AG04450 (cell line): Measurements from ENCODE around the gene CLEC4F. TPM values are rescaled to one million over a fixed set of nuclear protein-coding genes. Genes with fewer than 3 reads are reported as not detected.

Source experiments
- CTCF ChIA-PET: fragments of 300-600, 350-600 bp; formaldehyde crosslinking; extraction: SDS; loops from one replicate; lab custom pipeline; 2022; ENCODE audit warnings: antibody characterized with exemption, inconsistent platforms; lab: Charles Lee
- POLR2A ChIA-PET: fragments of 350-600 bp; formaldehyde crosslinking; extraction: SDS; loops from one replicate; lab custom pipeline; 2021; ENCODE audit warnings: antibody characterized with exemption, inconsistent platforms; lab: Yijun Ruan, JAX
- DNase-seq: peaks from one replicate; pipeline ENCODE4 v3.0.0-alpha.2; 2011; ENCODE audit warnings: low read depth, low spot score
- H3K27ac ChIP-seq: one replicate; pipeline ENCODE4 v1.5.1; 2012; ENCODE audit warnings: low read depth, low read length, control low read depth
- H3K27me3 ChIP-seq: one replicate; pipeline ENCODE4 v1.6.0; 2012; ENCODE audit warnings: low read length; ENCODE audit not compliant: control insufficient read depth, insufficient read depth
- H3K4me3 ChIP-seq: 2 replicates; pipeline ENCODE4 v1.5.1; 2011; ENCODE audit warnings: mild to moderate bottlenecking, low read depth, low read length, control low read depth
- H3K9me3 ChIP-seq: 2 replicates; pipeline ENCODE4 v1.5.1; 2012; ENCODE audit warnings: low read length; ENCODE audit not compliant: control insufficient read depth, insufficient read depth
- CTCF ChIP-seq: IDR thresholded peaks from 2 replicates; pipeline ENCODE4 v1.5.1; 2011; ENCODE audit warnings: low read depth, low read length, control low read depth, inconsistent platforms
- polyA plus RNA-seq: library from polyadenylated mRNA; depleted of rRNA; stranded (reverse); fragments of >200 nt; gene quantifications from 2 replicates; pipeline ENCODE4 v1.2.3, GENCODE V29; 2011

CLEC4F gene
- polyA plus RNA-seq, 1 experiment: not detected

GRCh38 chr2:70852824-70853223 is 32.4 kb upstream of the CLEC4F start:
- no peak overlapping the region for H3K27ac ChIP-seq
- CTCF ChIA-PET: interaction anchor here (1.3 to 1.9 kb wide), 2 partner anchors 9 to 18 kb away, joined by 4 to 15 read pairs; no protein-coding TSS in a partner anchor

GRCh38 chr2:70851704-70852103 is 31.3 kb upstream of the CLEC4F start:
- DNase-seq: no peak
- Histone ChIP-seq H3K27ac (no peak overlapping the region), H3K9me3 (no peaks in the 10 kb centered on the region), H3K4me3 (no peak overlapping the region), H3K27me3 (peaks cover 18% of the 10 kb centered on the region)
- TF ChIP-seq CTCF: no peak
- ChIA-PET POLR2A (no interaction called here), CTCF (interaction anchor here (1.3 to 1.9 kb wide), 2 partner anchors 10 to 20 kb away, joined by 4 to 15 read pairs; no protein-coding TSS in a partner anchor)

More at GRCh38 chr2:70852824-70853223, 32.4 kb upstream of the CLEC4F start:
- peaks cover 20% of the 10 kb centered on the region for H3K27me3 ChIP-seq
- no peak for DNase-seq
- no peak for TF ChIP-seq CTCF
- no peaks in the 10 kb centered on the region for H3K9me3 ChIP-seq
- POLR2A ChIA-PET: no interaction called here
- H3K4me3 ChIP-seq: no peak overlapping the region

GRCh38 chr2:70850925-70851324 is 30.5 kb upstream of the CLEC4F start:
- ChIA-PET CTCF (no interaction called here), POLR2A (no interaction called here)
- DNase-seq: no peak
- H3K27ac ChIP-seq: no peak overlapping the region
- H3K9me3 ChIP-seq: no peaks in the 10 kb centered on the region
- H3K27me3 ChIP-seq: peaks cover 15% of the 10 kb centered on the region
- no peak overlapping the region for H3K4me3 ChIP-seq
- TF ChIP-seq CTCF: no peak

- ChIA-PET POLR2A (no interaction called here), CTCF (interaction anchor here (0.6 to 1.1 kb wide), 2 partner anchors 19 to 357 kb away, joined by 4 to 5 read pairs; no protein-coding TSS in a partner anchor)
Observed at GRCh38 chr2:70842401-70842800, 22.0 kb upstream of the CLEC4F start.

More at GRCh38 chr2:70842401-70842800, 22.0 kb upstream of the CLEC4F start:
- H3K27me3 ChIP-seq: peaks cover 3% of the 10 kb centered on the region
- no peak for DNase-seq
- no peak for TF ChIP-seq CTCF
- H3K27ac ChIP-seq: no peak overlapping the region
- no peak overlapping the region for H3K4me3 ChIP-seq
- H3K9me3 ChIP-seq: no peaks in the 10 kb centered on the region
